HG02642 (cell line): ENCODE data around the gene BTNL2.
"Not testable (repeated sequence)": the region's sequence is repeated elsewhere in the genome, so short reads cannot be mapped to it uniquely, and the experiment has no call there.

ENCODE experiments used
- ATAC-seq: cut with Tn5 transposase; IDR thresholded peaks from one replicate; pipeline ENCODE4 v1.9.1; 2021; ENCODE audit warnings: mild to moderate bottlenecking; ENCODE audit not compliant: unreplicated experiment, poor library complexity

The BTNL2 gene

GRCh38 chr6:32371229-32371628 lies 35.8 kb downstream of the BTNL2 start:
- ATAC-seq, result no peak

- ATAC-seq, result no peak
These were observed 36.5 kb downstream of the BTNL2 start for GRCh38 chr6:32370505-32370904.

- no peak for ATAC-seq
These were observed 37.3 kb downstream of the BTNL2 start for GRCh38 chr6:32369660-32370059.

- ATAC-seq, result no peak
These were observed 39.3 kb downstream of the BTNL2 start for GRCh38 chr6:32367644-32368043.

GRCh38 chr6:32359225-32359624 lies 47.8 kb downstream of the BTNL2 start:
- ATAC-seq, result not testable (repeated sequence)

GRCh38 chr6:32358548-32358947 lies 48.4 kb downstream of the BTNL2 start:
- not testable (repeated sequence) for ATAC-seq

GRCh38 chr6:32355018-32355417 lies 52.0 kb downstream of the BTNL2 start:
- ATAC-seq, result no peak

- no peak for ATAC-seq
These were observed 53.6 kb downstream of the BTNL2 start for GRCh38 chr6:32353348-32353747.
